ENCODE results near the gene MUC4.

Gene MUC4

GRCh38 chr3:195763843-195764825, 47.6 kb downstream of the MUC4 start:
- H3K27me3 ChIP-seq (ENCODE audit: control insufficient read depth, insufficient read depth, low read length) = no peaks in the 10 kb centered on the region
- no peak overlapping the region for H3K9ac ChIP-seq (ENCODE audit: low read length)
- H3K27ac ChIP-seq (ENCODE audit: low read depth, low read length) = no peak overlapping the region
- H3K36me3 ChIP-seq (ENCODE audit: control insufficient read depth, insufficient read depth, low read length) = peaks cover 3% of the 10 kb centered on the region
- peaks cover 10% of the 10 kb centered on the region for H3K4me1 ChIP-seq (ENCODE audit: control insufficient read depth, insufficient read depth, low read length)
- H3K4me3 ChIP-seq (ENCODE audit: low read length) = no peak overlapping the region

GRCh38 chr3:195763076-195763830, 48.5 kb downstream of the MUC4 start:
- H3K9ac ChIP-seq (ENCODE audit: low read length) = no peak overlapping the region
- H3K4me1 ChIP-seq (ENCODE audit: control insufficient read depth, insufficient read depth, low read length) = peaks cover 10% of the 10 kb centered on the region
- no peak overlapping the region for H3K27ac ChIP-seq (ENCODE audit: low read depth, low read length)
- no peaks in the 10 kb centered on the region for H3K27me3 ChIP-seq (ENCODE audit: control insufficient read depth, insufficient read depth, low read length)
- H3K36me3 ChIP-seq (ENCODE audit: control insufficient read depth, insufficient read depth, low read length) = no peaks in the 10 kb centered on the region
- no peak overlapping the region for H3K4me3 ChIP-seq (ENCODE audit: low read length)

- Histone ChIP-seq H3K4me3 (ENCODE audit: low read length) (no peak overlapping the region), H3K36me3 (ENCODE audit: control insufficient read depth, insufficient read depth, low read length) (no peaks in the 10 kb centered on the region), H3K9ac (ENCODE audit: low read length) (no peak overlapping the region), H3K27ac (ENCODE audit: low read depth, low read length) (no peak overlapping the region), H3K27me3 (ENCODE audit: control insufficient read depth, insufficient read depth, low read length) (no peaks in the 10 kb centered on the region), H3K4me1 (ENCODE audit: control insufficient read depth, insufficient read depth, low read length) (peaks cover 10% of the 10 kb centered on the region)
These were observed 49.1 kb downstream of the MUC4 start for GRCh38 chr3:195762611-195763010.

GRCh38 chr3:195762249-195762585, 49.5 kb downstream of the MUC4 start:
- H3K27ac ChIP-seq (ENCODE audit: low read depth, low read length) = no peak overlapping the region
- H3K4me3 ChIP-seq (ENCODE audit: low read length) = no peak overlapping the region
- H3K27me3 ChIP-seq (ENCODE audit: control insufficient read depth, insufficient read depth, low read length) = no peaks in the 10 kb centered on the region
- H3K9ac ChIP-seq (ENCODE audit: low read length) = no peak overlapping the region
- H3K4me1 ChIP-seq (ENCODE audit: control insufficient read depth, insufficient read depth, low read length) = peaks cover 10% of the 10 kb centered on the region
- no peaks in the 10 kb centered on the region for H3K36me3 ChIP-seq (ENCODE audit: control insufficient read depth, insufficient read depth, low read length)

- Histone ChIP-seq H3K27ac (ENCODE audit: low read depth, low read length) (no peak overlapping the region), H3K9ac (ENCODE audit: low read length) (no peak overlapping the region), H3K4me3 (ENCODE audit: low read length) (no peak overlapping the region), H3K4me1 (ENCODE audit: control insufficient read depth, insufficient read depth, low read length) (peaks cover 10% of the 10 kb centered on the region), H3K36me3 (ENCODE audit: control insufficient read depth, insufficient read depth, low read length) (no peaks in the 10 kb centered on the region), H3K27me3 (ENCODE audit: control insufficient read depth, insufficient read depth, low read length) (no peaks in the 10 kb centered on the region)
These were observed 50.0 kb downstream of the MUC4 start for GRCh38 chr3:195761567-195762248.

GRCh38 chr3:195761123-195761566, 50.6 kb downstream of the MUC4 start:
- no peak overlapping the region for H3K9ac ChIP-seq (ENCODE audit: low read length)
- no peaks in the 10 kb centered on the region for H3K36me3 ChIP-seq (ENCODE audit: control insufficient read depth, insufficient read depth, low read length)
- H3K27me3 ChIP-seq (ENCODE audit: control insufficient read depth, insufficient read depth, low read length) = no peaks in the 10 kb centered on the region
- H3K4me3 ChIP-seq (ENCODE audit: low read length) = no peak overlapping the region
- peak overlapping the region; percentile 40 for H3K27ac ChIP-seq (ENCODE audit: low read depth, low read length)
- H3K4me1 ChIP-seq (ENCODE audit: control insufficient read depth, insufficient read depth, low read length) = peaks cover 10% of the 10 kb centered on the region

- Histone ChIP-seq H3K27ac (ENCODE audit: low read depth, low read length) (peak overlapping the region; percentile 40), H3K4me1 (ENCODE audit: control insufficient read depth, insufficient read depth, low read length) (peaks cover 10% of the 10 kb centered on the region), H3K9ac (ENCODE audit: low read length) (no peak overlapping the region), H3K4me3 (ENCODE audit: low read length) (no peak overlapping the region), H3K36me3 (ENCODE audit: control insufficient read depth, insufficient read depth, low read length) (no peaks in the 10 kb centered on the region), H3K27me3 (ENCODE audit: control insufficient read depth, insufficient read depth, low read length) (no peaks in the 10 kb centered on the region)
These were observed 51.2 kb downstream of the MUC4 start for GRCh38 chr3:195760345-195761122.

- Histone ChIP-seq H3K27me3 (ENCODE audit: control insufficient read depth, insufficient read depth, low read length) (no peaks in the 10 kb centered on the region), H3K9ac (ENCODE audit: low read length) (no peak overlapping the region), H3K4me3 (ENCODE audit: low read length) (no peak overlapping the region), H3K36me3 (ENCODE audit: control insufficient read depth, insufficient read depth, low read length) (no peaks in the 10 kb centered on the region), H3K4me1 (ENCODE audit: control insufficient read depth, insufficient read depth, low read length) (peaks cover 10% of the 10 kb centered on the region), H3K27ac (ENCODE audit: low read depth, low read length) (no peak overlapping the region)
These were observed 52.9 kb downstream of the MUC4 start for GRCh38 chr3:195758721-195759353.

GRCh38 chr3:195757827-195758226, 53.9 kb downstream of the MUC4 start:
- peaks cover 10% of the 10 kb centered on the region for H3K4me1 ChIP-seq (ENCODE audit: control insufficient read depth, insufficient read depth, low read length)
- H3K27ac ChIP-seq (ENCODE audit: low read depth, low read length) = no peak overlapping the region
- no peaks in the 10 kb centered on the region for H3K36me3 ChIP-seq (ENCODE audit: control insufficient read depth, insufficient read depth, low read length)
- H3K4me3 ChIP-seq (ENCODE audit: low read length) = no peak overlapping the region
- H3K27me3 ChIP-seq (ENCODE audit: control insufficient read depth, insufficient read depth, low read length) = no peaks in the 10 kb centered on the region
- no peak overlapping the region for H3K9ac ChIP-seq (ENCODE audit: low read length)

- no peak overlapping the region for H3K27ac ChIP-seq (ENCODE audit: low read depth, low read length)
- no peaks in the 10 kb centered on the region for H3K27me3 ChIP-seq (ENCODE audit: control insufficient read depth, insufficient read depth, low read length)
- H3K4me1 ChIP-seq (ENCODE audit: control insufficient read depth, insufficient read depth, low read length) = peaks cover 10% of the 10 kb centered on the region
- no peak overlapping the region for H3K9ac ChIP-seq (ENCODE audit: low read length)
- H3K36me3 ChIP-seq (ENCODE audit: control insufficient read depth, insufficient read depth, low read length) = no peaks in the 10 kb centered on the region
- no peak overlapping the region for H3K4me3 ChIP-seq (ENCODE audit: low read length)
These were observed 54.3 kb downstream of the MUC4 start for GRCh38 chr3:195757438-195757770.

- Histone ChIP-seq H3K9ac (ENCODE audit: low read length) (no peak overlapping the region), H3K27me3 (ENCODE audit: control insufficient read depth, insufficient read depth, low read length) (no peaks in the 10 kb centered on the region), H3K27ac (ENCODE audit: low read depth, low read length) (no peak overlapping the region), H3K36me3 (ENCODE audit: control insufficient read depth, insufficient read depth, low read length) (no peaks in the 10 kb centered on the region), H3K4me3 (ENCODE audit: low read length) (no peak overlapping the region), H3K4me1 (ENCODE audit: control insufficient read depth, insufficient read depth, low read length) (peaks cover 10% of the 10 kb centered on the region)
These were observed 55.7 kb downstream of the MUC4 start for GRCh38 chr3:195755791-195756676.
